GM10847 (cell line): ENCODE results near the gene ALKBH8.
A peak's percentile ranks its signal among the peaks of the same experiment; 100 is the strongest.

Source experiments
- POLR2A ChIP-seq: IDR thresholded peaks from 2 replicates; pipeline ENCODE4 v1.6.1; 2011; ENCODE audit not compliant: insufficient read length; ENCODE audit errors: extremely low read depth

The ALKBH8 gene

GRCh38 chr11:107477820-107478219 is 87.7 kb downstream of the ALKBH8 start:
- TF ChIP-seq POLR2A: no peak

GRCh38 chr11:107473792-107474191 is 91.7 kb downstream of the ALKBH8 start:
- TF ChIP-seq POLR2A: no peak

- no peak for TF ChIP-seq POLR2A
Measured at GRCh38 chr11:107472966-107473365, 92.6 kb downstream of the ALKBH8 start.

DNA sequence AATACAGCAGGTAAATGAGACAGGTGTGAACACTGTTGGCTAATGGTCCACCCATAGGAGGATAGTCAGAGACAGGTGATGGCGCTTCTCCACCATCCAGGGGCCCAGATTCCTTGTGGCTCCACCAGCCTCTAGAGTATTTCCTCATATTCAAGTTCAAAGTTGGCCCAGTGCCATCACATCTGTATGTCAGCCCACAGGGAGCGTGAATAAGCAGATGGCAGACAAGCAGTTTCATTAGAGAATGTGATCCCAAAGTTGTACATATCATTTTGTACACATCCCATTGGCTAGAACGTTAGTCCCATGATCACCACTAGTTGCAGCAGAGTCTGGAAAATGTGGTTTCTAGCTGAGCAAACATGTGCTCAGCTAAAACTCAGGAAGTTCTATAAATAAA is 96.9 kb downstream of the ALKBH8 start:
- TF ChIP-seq POLR2A: no peak

DNA sequence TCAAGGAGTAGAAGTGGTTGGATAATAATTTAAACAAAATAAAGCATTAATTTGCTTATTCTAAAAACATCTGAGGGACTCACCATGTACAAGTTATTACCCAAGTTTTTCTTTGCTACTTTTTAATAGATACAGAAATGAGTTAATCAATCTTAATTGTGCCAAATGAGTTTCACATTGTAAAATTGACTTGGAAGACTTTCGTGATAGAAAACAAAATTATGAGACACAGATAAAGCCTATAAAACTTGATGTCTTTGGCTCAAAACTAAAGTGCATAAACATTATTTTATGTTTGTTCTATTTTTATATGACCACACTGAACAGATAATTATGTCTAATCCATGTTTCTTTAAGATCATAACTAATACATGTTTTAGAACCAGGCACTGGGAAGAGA is 97.8 kb downstream of the ALKBH8 start:
- no peak for TF ChIP-seq POLR2A

DNA sequence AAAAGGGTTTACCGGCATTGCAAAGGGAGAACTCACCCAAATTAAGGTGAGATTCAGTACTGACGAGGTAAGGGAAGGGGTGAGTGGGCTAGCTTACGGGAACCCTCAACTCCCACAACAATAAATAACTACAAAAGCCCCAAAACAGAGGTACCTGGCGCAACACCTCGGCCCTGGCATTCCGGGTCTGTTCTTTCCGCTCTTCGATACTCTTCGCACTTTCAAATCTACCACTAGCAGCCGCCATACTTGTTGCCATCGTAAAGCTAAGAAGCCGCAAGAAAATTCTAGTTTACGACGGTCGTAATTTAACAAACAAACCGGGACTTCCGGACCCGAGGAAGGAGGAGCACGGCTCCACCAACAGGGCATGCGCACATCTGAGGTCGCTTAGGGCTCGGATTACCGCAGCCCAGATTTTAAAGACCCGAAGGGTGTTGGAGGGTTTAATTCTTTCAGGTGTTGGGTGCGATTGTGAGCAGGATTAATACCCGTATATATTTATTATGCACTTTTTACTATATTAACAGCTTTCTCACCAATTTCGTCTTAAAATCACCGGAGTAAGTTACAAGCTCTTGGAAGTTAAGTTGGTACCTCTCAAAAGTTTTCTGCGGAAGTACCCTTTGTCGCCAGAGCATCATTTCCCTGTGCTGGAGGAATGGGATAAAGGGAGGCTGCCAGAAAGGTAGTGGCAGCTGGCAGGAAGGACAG is 107.8 kb downstream of the ALKBH8 start, which contains the start of gene CWF19L2:
Gene CWF19L2, minus strand, starts transcription at position 268 of the 714 bp plus-strand sequence. Its CDS starts 9 bp downstream, at position 259.
- peak; percentile 63 for TF ChIP-seq POLR2A

GRCh38 chr11:107457205-107457557 is 108.4 kb downstream of the ALKBH8 start:
- no peak for TF ChIP-seq POLR2A

GRCh38 chr11:107453594-107454286 is 111.8 kb downstream of the ALKBH8 start:
- no peak for TF ChIP-seq POLR2A
